Naive thymus-derived CD4-positive, alpha-beta T cell (primary cell): ENCODE results near the gene FURIN. TPM values are rescaled to one million over a fixed set of nuclear protein-coding genes. Genes with fewer than 3 reads are reported as not detected.

ENCODE experiments used
- ATAC-seq: fragments of 150-1000 bp; cut with Tn5 transposase; 2 replicates; pipeline ENCODE4 v1.10.0; 2021; ENCODE audit warnings: mild to moderate bottlenecking, moderate library complexity
- CTCF ChIA-PET: fragments of 350-600 bp; sonication (Branson Sonifier 250); formaldehyde crosslinking; loops from one replicate; lab custom pipeline; 2021; ENCODE audit warnings: antibody characterized with exemption; lab: Charles Lee
- POLR2A ChIA-PET: fragments of 350-600 bp; sonication (Branson Sonifier 250); formaldehyde crosslinking; loops from one replicate; lab custom pipeline; 2021; ENCODE audit warnings: antibody characterized with exemption, inconsistent platforms; lab: Charles Lee
- DNase-seq, 9 donors: peaks; one replicate each; pipeline versions ENCODE4 v3.0.0 to v3.0.0-alpha.2; 2020 to 2022; ENCODE audit warnings: mixed read lengths in 1 of 9
- H3K27ac ChIP-seq: one replicate; pipeline ENCODE4 v1.7.0; 2013; ENCODE audit warnings: mild to moderate bottlenecking, low read depth, low read length, moderate library complexity
- H3K27me3 ChIP-seq, 2 donors: one replicate each; pipeline ENCODE4 v1.7.0; 2013; ENCODE audit warnings: low read length in 2 of 2, mild to moderate bottlenecking in 2 of 2, moderate library complexity in 2 of 2; ENCODE audit not compliant: control insufficient read depth in 2 of 2, insufficient read depth in 2 of 2
- H3K36me3 ChIP-seq, 3 experiments: 1 replicate in 2 of 3; 2 replicates in 1 of 3; pipeline ENCODE4 v1.7.0; 2013; ENCODE audit warnings: low read length in 3 of 3, mild to moderate bottlenecking in 3 of 3, moderate library complexity in 1 of 3; ENCODE audit not compliant: insufficient read depth in 3 of 3, control insufficient read depth in 2 of 3
- H3K4me1 ChIP-seq, 2 donors: one replicate each; pipeline ENCODE4 v1.7.0; 2013; ENCODE audit warnings: low read length in 2 of 2, mild to moderate bottlenecking in 2 of 2, moderate library complexity in 1 of 2; ENCODE audit not compliant: control insufficient read depth in 2 of 2, insufficient read depth in 2 of 2
- H3K4me3 ChIP-seq: 2 replicates; pipeline ENCODE4 v1.7.0; 2013; ENCODE audit warnings: mild to moderate bottlenecking, low read length
- H3K9me3 ChIP-seq, 3 experiments: 1 replicate in 2 of 3; 2 replicates in 1 of 3; pipeline ENCODE4 v1.7.0; 2013; ENCODE audit warnings: low read length in 3 of 3; ENCODE audit not compliant: control insufficient read depth in 2 of 3
- H3K27ac Mint-ChIP-seq, 9 donors: one replicate each; pipeline ENCODE4 v1.8.0; 2020 to 2022; ENCODE audit warnings: mixed read lengths in 9 of 9, mild to moderate bottlenecking in 8 of 9, moderate library complexity in 5 of 9, inconsistent platforms in 2 of 9
- H3K27me3 Mint-ChIP-seq, 5 donors: one replicate each; pipeline ENCODE4 v1.8.0; 2021 to 2022; ENCODE audit warnings: mixed read lengths in 5 of 5, mild to moderate bottlenecking in 1 of 5
- H3K36me3 Mint-ChIP-seq, 5 donors: one replicate each; pipeline ENCODE4 v1.8.0; 2020 to 2022; ENCODE audit warnings: mixed read lengths in 5 of 5, mild to moderate bottlenecking in 3 of 5, inconsistent platforms in 1 of 5
- H3K4me1 Mint-ChIP-seq, 7 donors: one replicate each; pipeline ENCODE4 v1.8.0; 2020 to 2022; ENCODE audit warnings: mixed read lengths in 7 of 7, mild to moderate bottlenecking in 3 of 7, inconsistent platforms in 1 of 7
- H3K4me3 Mint-ChIP-seq, 10 donors: one replicate each; pipeline ENCODE4 v1.8.0; 2020 to 2022; ENCODE audit warnings: mild to moderate bottlenecking in 10 of 10, mixed read lengths in 10 of 10, moderate library complexity in 6 of 10, inconsistent platforms in 2 of 10
- H3K9me3 Mint-ChIP-seq, 11 donors: one replicate each; pipeline ENCODE4 v1.8.0; 2020 to 2022; ENCODE audit warnings: mixed read lengths in 11 of 11, mild to moderate bottlenecking in 4 of 11, inconsistent platforms in 1 of 11, moderate library complexity in 1 of 11
- intact Hi-C, 2 donors: fragments of 100-400 bp; cut with micrococcal nuclease; formaldehyde crosslinking; loops; one replicate each; pipeline ENCODE4 v1.15.1; 2023
- polyA plus RNA-seq, 2 donors: library from polyadenylated mRNA; unstranded; fragments of 300-500 nt; fragmentation: Illumina TruSeq; gene quantifications; one replicate each; pipeline ENCODE4 v1.2.3, GENCODE V29; 2021
- total RNA-seq, 6 experiments: library from RNA in 5 of 6; stranded (reverse) in 5 of 6; gene quantifications; 1 replicate in 5 of 6; 2 replicates in 1 of 6; pipeline ENCODE4 v1.2.3 and lab custom pipeline; 2021 to 2026

The FURIN gene
- total and polyA plus RNA-seq, 7 experiments from 2014 or later = 2.0 to 516 (median 35.0) TPM

DNA sequence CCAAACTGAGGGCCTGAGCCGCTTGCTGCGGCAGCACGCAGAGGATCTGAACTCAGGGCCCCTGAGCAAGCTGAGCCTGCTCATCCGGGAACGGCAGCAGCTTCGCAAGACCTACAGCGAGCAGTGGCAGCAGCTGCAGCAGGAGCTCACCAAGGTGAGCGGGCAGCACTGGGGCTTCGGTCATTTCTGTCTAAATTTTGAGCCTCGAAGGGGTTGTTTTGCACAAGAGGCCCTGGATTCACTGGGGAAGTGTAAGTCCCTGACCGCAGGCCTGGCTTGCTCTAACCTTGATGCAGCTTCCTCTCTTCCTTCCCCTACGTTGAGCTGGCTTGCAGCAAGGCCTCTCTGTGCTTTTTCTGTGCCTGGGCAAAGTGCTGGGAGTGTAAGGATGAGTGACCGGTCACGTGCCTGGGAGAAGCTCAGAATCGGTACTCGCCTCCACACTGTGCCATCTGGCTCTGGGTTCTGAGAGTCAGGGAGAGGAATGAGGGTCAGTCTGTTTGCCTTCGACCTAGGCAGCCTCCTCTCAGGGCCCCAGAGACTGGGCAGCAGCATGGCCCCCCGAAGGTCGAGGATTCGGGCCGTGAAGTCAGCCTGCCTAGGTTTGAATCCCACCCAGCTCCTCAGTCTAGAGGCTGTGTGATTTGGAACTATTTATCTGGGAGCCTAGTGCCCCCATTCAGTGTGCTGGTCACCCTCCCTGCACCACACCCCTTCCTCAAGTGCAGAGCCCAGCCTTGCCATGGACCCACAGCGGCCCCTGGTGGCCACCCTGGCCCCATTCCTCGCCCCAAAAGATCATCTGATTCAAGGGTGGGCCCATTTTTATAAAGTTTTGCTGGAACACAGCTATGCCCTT lies 17.3 kb downstream of the FURIN start:
- Mint-ChIP-seq H3K4me1 (peaks cover 0 to 43% (median 11%) of the 10 kb centered on the region in 7 donors), H3K9me3 (no peaks in the 10 kb centered on the region), H3K36me3 (peaks cover 0 to 27% (median 0%) of the 10 kb centered on the region in 5 donors), H3K4me3 (peak overlapping the region in 3 of 10 donors; percentile 55 to 69 (median 56)), H3K27me3 (peaks cover 0 to 6% (median 4%) of the 10 kb centered on the region in 5 donors), H3K27ac (peak overlapping the region in 2 of 9 donors; percentile 59 to 87)
- Histone ChIP-seq H3K36me3 (peaks cover 0 to 18% (median 0%) of the 10 kb centered on the region in 3 experiments), H3K9me3 (no peaks in the 10 kb centered on the region), H3K4me3 (no peak overlapping the region), H3K4me1 (peaks cover 6 to 7% of the 10 kb centered on the region in 2 donors), H3K27ac (no peak overlapping the region), H3K27me3 (no peaks in the 10 kb centered on the region)
- peak; percentile 79 for ATAC-seq
- ChIA-PET CTCF (interaction anchor here (0.6 to 3.6 kb wide), 29 partner anchors 10 to 584 kb away, joined by 3 to 26 read pairs (median 3); partner anchors contain the start of genes BLM, HDDC3 and MAN2A2), POLR2A (interaction anchor here (1.0 to 1.8 kb wide), 4 partner anchors 12 to 295 kb away, joined by 3 to 10 read pairs (median 3); no protein-coding TSS in a partner anchor)
- peak; percentile 49 to 85 (median 72) for DNase-seq
- intact Hi-C loops = loop anchor here (1.0 to 10.0 kb wide), 13 partner anchors 67 to 593 kb away; partner anchors contain the start of gene BLM (in 2 of the 2)

DNA sequence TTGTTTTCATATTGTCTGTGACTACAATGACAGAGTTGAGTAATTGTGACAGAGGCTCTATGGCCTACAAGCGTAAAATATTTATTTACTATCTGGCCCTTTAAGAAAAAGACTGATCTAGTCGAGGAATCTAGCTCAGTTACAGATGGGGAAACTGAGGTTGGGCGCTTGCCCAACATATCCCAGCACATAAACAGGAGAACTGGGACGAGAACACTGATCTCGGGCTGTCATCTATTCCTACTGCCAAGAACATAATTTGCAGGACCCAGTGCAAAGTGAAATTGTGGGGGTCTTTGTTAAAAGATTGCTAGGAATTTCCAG lies 17.9 kb downstream of the FURIN start:
- POLR2A ChIA-PET = interaction anchor here (1.0 to 1.8 kb wide), 4 partner anchors 12 to 296 kb away, joined by 3 to 10 read pairs (median 3); no protein-coding TSS in a partner anchor
- H3K4me3 Mint-ChIP-seq = peak overlapping the region in 2 of 10 donors; percentile 42 to 69
- H3K27me3 Mint-ChIP-seq = peaks cover 0 to 6% (median 4%) of the 10 kb centered on the region in 5 donors
- peaks cover 0 to 12% (median 0%) of the 10 kb centered on the region in 3 experiments for H3K36me3 ChIP-seq
- no peak for DNase-seq
- H3K9me3 Mint-ChIP-seq = no peaks in the 10 kb centered on the region
- H3K4me3 ChIP-seq = no peak overlapping the region
- intact Hi-C loops = loop anchor here (1.0 to 10.0 kb wide), 13 partner anchors 68 to 593 kb away; partner anchors contain the start of gene BLM (in 2 of the 2)
- ATAC-seq = no peak
- H3K4me1 Mint-ChIP-seq = peaks cover 0 to 43% (median 11%) of the 10 kb centered on the region in 7 donors
- CTCF ChIA-PET = interaction anchor here (0.6 to 3.6 kb wide), 24 partner anchors 9 to 566 kb away, joined by 3 to 26 read pairs (median 4); partner anchors contain the start of genes BLM, HDDC3 and MAN2A2
- no peaks in the 10 kb centered on the region for H3K9me3 ChIP-seq
- peaks cover 6 to 7% of the 10 kb centered on the region in 2 donors for H3K4me1 ChIP-seq
- no peaks in the 10 kb centered on the region for H3K27me3 ChIP-seq
- H3K27ac ChIP-seq = no peak overlapping the region
- peak overlapping the region in 1 of 9 donors; percentile 87 for H3K27ac Mint-ChIP-seq
- peaks cover 0 to 25% (median 0%) of the 10 kb centered on the region in 5 donors for H3K36me3 Mint-ChIP-seq

DNA sequence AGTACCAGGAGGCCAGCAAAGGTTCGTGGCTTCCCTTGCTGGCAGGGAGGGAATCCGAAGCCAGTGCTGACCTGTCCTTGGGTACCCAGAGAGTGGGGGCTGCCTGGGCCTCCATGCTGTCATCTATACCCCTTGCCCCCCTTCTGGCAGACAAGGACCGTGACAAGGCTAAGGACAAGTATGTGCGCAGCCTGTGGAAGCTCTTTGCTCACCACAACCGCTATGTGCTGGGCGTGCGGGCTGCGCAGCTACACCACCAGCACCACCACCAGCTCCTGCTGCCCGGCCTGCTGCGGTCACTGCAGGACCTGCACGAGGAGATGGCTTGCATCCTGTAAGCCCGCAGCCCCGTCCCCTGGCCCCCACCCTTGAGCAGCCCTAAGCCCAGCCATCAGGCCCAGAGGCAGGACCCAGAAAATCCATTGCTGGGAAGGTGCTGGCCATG lies 18.7 kb downstream of the FURIN start:
- DNase-seq = no peak
- CTCF ChIA-PET = interaction anchor here (0.9 to 2.3 kb wide), 6 partner anchors 15 to 567 kb away, joined by 3 to 14 read pairs (median 6); partner anchors contain the start of genes HDDC3 and MAN2A2

DNA sequence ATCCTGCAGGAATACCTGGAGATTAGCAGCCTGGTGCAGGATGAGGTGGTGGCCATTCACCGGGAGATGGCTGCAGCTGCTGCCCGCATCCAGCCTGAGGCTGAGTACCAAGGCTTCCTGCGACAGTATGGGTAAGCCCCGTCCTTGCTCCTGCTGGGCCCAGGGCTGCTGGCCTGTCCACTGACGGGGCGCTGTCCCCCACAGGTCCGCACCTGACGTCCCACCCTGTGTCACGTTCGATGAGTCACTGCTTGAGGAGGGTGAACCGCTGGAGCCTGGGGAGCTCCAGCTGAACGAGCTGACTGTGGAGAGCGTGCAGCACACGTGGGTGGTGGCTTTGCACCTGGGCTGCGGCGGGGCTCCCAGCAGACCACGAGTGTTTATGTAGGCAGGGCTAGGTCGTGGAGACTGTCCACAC lies 20.9 kb downstream of the FURIN start:
- ChIA-PET CTCF (interaction anchor here (0.6 to 1.5 kb wide), 2 partner anchors 239 to 358 kb away, joined by 4 read pairs; no protein-coding TSS in a partner anchor), POLR2A (interaction anchor here (1.3 kb wide), 1 partner anchor 11 kb away, joined by 4 read pairs; no protein-coding TSS in a partner anchor)
- Histone ChIP-seq H3K27ac (no peak overlapping the region), H3K27me3 (no peaks in the 10 kb centered on the region), H3K9me3 (no peaks in the 10 kb centered on the region), H3K4me3 (no peak overlapping the region), H3K36me3 (no peaks in the 10 kb centered on the region), H3K4me1 (peaks cover 6 to 7% of the 10 kb centered on the region in 2 donors)
- Mint-ChIP-seq H3K36me3 (peaks cover 0 to 25% (median 0%) of the 10 kb centered on the region in 5 donors), H3K27me3 (peaks cover 0 to 6% (median 4%) of the 10 kb centered on the region in 5 donors), H3K4me3 (no peak overlapping the region), H3K27ac (no peak overlapping the region), H3K4me1 (peaks cover 0 to 28% (median 11%) of the 10 kb centered on the region in 7 donors), H3K9me3 (peaks cover 0 to 1% (median 0%) of the 10 kb centered on the region in 11 donors)
- peak; percentile 35 for ATAC-seq
- intact Hi-C loops = loop anchor here (5.0 to 10.0 kb wide), 4 partner anchors 72 to 407 kb away; no protein-coding TSS in a partner anchor
- DNase-seq = no peak

More for the DNA sequence above, 18.7 kb downstream of the FURIN start:
- Mint-ChIP-seq H3K9me3 (no peaks in the 10 kb centered on the region), H3K27ac (no peak overlapping the region), H3K36me3 (peaks cover 0 to 26% (median 0%) of the 10 kb centered on the region in 5 donors), H3K27me3 (peaks cover 0 to 6% (median 4%) of the 10 kb centered on the region in 5 donors), H3K4me3 (no peak overlapping the region), H3K4me1 (peaks cover 0 to 42% (median 11%) of the 10 kb centered on the region in 7 donors)
- Histone ChIP-seq H3K9me3 (no peaks in the 10 kb centered on the region), H3K27ac (no peak overlapping the region), H3K4me1 (peaks cover 6 to 7% of the 10 kb centered on the region in 2 donors), H3K27me3 (no peaks in the 10 kb centered on the region), H3K36me3 (peaks cover 0 to 4% (median 0%) of the 10 kb centered on the region in 3 experiments), H3K4me3 (no peak overlapping the region)
- POLR2A ChIA-PET = interaction anchor here (0.5 to 1.2 kb wide), 2 partner anchors 11 to 95 kb away, joined by 3 to 5 read pairs; no protein-coding TSS in a partner anchor
- intact Hi-C loops = loop anchor here (2.0 to 10.0 kb wide), 8 partner anchors 70 to 594 kb away; partner anchors contain the start of gene BLM (in 1 of the 2)
- no peak for ATAC-seq

DNA sequence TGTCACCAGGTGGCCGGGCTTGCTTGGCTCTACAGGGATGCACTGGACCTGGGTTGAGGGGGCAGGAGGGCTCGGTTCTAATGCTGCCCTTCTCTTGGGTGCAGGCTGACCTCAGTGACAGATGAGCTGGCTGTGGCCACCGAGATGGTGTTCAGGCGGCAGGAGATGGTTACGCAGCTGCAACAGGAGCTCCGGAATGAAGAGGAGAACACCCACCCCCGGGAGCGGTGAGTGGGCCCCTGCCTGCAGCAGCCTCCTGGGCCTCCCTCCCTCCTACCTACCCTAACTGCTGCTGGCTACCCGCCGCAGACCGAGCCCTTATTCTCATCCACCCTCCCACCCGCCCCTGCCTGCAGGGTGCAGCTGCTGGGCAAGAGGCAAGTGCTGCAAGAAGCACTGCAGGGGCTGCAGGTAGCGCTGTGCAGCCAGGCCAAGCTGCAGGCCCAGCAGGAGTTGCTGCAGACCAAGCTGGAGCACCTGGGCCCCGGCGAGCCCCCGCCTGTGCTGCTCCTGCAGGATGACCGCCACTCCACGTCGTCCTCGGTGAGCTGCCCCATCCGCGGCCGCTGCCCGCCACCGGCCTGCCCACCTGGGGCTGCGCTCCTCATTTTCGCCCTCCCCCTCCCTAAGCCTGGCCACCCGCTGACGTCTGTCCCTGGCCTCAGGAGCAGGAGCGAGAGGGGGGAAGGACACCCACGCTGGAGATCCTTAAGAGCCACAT lies 21.5 kb downstream of the FURIN start:
- intact Hi-C loops = loop anchor here (5.0 to 10.0 kb wide), 4 partner anchors 73 to 408 kb away; no protein-coding TSS in a partner anchor
- POLR2A ChIA-PET = interaction anchor here (0.6 to 1.3 kb wide), 2 partner anchors 10 to 235 kb away, joined by 3 to 4 read pairs; no protein-coding TSS in a partner anchor

More for the DNA sequence above, 21.5 kb downstream of the FURIN start:
- H3K9me3 Mint-ChIP-seq = peaks cover 0 to 1% (median 0%) of the 10 kb centered on the region in 11 donors
- no peaks in the 10 kb centered on the region for H3K9me3 ChIP-seq
- peaks cover 6 to 7% of the 10 kb centered on the region in 2 donors for H3K4me1 ChIP-seq
- H3K27ac Mint-ChIP-seq = no peak overlapping the region
- no peak overlapping the region for H3K4me3 ChIP-seq
- DNase-seq = no peak
- CTCF ChIA-PET = interaction anchor here (0.6 kb wide), 1 partner anchor 358 kb away, joined by 4 read pairs; no protein-coding TSS in a partner anchor
- no peak for ATAC-seq
- peaks cover 0 to 25% (median 8%) of the 10 kb centered on the region in 7 donors for H3K4me1 Mint-ChIP-seq
- peaks cover 0 to 6% (median 3%) of the 10 kb centered on the region in 5 donors for H3K27me3 Mint-ChIP-seq
- H3K27ac ChIP-seq = no peak overlapping the region
- H3K36me3 Mint-ChIP-seq = peaks cover 0 to 25% (median 0%) of the 10 kb centered on the region in 5 donors
- no peaks in the 10 kb centered on the region for H3K36me3 ChIP-seq
- no peak overlapping the region for H3K4me3 Mint-ChIP-seq
- no peaks in the 10 kb centered on the region for H3K27me3 ChIP-seq
